ENCODE measurements around the gene ANKRD29. TPM values are rescaled to one million over a fixed set of nuclear protein-coding genes. Genes with fewer than 3 reads are reported as not detected.
"Not testable (repeated sequence)": the region's sequence is repeated elsewhere in the genome, so short reads cannot be mapped to it uniquely, and the experiment has no call there.

Gene ANKRD29
- total and polyA plus RNA-seq, 5 donors from 2014 or later = 0.45 TPM; not detected in 4

DNA sequence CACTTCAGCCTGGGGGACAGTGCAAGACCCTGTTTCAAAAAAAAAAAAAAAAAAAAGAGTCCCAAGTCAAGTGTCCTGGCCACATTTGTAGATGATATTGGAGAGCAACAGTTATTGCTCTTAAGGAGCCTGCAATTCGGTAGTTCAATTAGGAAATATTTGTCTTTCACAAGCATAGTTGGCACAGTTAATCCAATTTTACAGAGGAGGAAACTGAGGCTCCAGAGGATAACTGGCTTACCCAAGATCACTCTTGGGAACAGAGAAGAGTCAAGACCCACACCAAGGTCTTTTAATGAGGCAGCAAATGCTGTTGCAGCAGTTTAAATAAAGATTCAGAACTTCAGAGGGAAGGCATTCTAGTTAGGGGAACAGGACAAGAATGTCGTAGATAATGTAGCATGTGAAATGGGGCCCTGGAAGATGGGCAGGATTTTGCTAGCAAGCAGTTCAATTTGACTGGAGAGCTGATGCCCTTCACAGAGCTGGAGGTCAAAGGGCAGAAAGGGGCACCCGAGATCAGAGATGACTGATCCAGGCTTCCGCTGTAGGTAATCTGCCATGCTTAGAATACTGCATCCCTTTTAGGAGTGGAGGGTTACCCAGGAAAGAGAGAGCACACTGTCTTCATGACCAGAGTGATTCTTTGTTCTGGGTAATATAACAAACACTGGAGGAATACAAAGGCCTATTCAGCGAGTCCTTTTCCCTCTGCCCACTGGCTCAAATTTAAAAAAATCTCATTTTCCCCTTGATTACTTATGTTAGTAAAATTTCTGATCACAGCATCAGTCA lies 79.4 kb downstream of the ANKRD29 start:
- DNase-seq = no peak
- Histone ChIP-seq H3K27me3 (ENCODE audit: control insufficient read depth, insufficient read depth, low read length) (no peaks in the 10 kb centered on the region), H3K27ac (ENCODE audit: insufficient read depth, low read length, poor library complexity, severe bottlenecking) (no peak overlapping the region), H3K9me3 (ENCODE audit: control insufficient read depth in 2 of 2, low read length in 2 of 2) (no peaks in the 10 kb centered on the region), H3K4me3 (ENCODE audit: low read depth, low read length) (peak overlapping the region; percentile 64), H3K36me3 (ENCODE audit: control insufficient read depth, insufficient read depth, low read length) (peaks cover 10% of the 10 kb centered on the region), H3K4me1 (ENCODE audit: control insufficient read depth, insufficient read depth, low read length, poor library complexity, severe bottlenecking) (peaks cover 55% of the 10 kb centered on the region)
- Mint-ChIP-seq H3K4me1 (peaks cover 35 to 77% (median 62%) of the 10 kb centered on the region in 4 donors), H3K9me3 (peaks cover 0 to 3% (median 0%) of the 10 kb centered on the region in 7 donors), H3K27me3 (peaks cover 10% of the 10 kb centered on the region), H3K36me3 (peaks cover 19% of the 10 kb centered on the region), H3K27ac (peak overlapping the region in 1 of 3 donors; percentile 33), H3K4me3 (peak overlapping the region; percentile 66 to 100 (median 76))
- ATAC-seq (ENCODE audit: low read depth in 2 of 2) = no peak

DNA sequence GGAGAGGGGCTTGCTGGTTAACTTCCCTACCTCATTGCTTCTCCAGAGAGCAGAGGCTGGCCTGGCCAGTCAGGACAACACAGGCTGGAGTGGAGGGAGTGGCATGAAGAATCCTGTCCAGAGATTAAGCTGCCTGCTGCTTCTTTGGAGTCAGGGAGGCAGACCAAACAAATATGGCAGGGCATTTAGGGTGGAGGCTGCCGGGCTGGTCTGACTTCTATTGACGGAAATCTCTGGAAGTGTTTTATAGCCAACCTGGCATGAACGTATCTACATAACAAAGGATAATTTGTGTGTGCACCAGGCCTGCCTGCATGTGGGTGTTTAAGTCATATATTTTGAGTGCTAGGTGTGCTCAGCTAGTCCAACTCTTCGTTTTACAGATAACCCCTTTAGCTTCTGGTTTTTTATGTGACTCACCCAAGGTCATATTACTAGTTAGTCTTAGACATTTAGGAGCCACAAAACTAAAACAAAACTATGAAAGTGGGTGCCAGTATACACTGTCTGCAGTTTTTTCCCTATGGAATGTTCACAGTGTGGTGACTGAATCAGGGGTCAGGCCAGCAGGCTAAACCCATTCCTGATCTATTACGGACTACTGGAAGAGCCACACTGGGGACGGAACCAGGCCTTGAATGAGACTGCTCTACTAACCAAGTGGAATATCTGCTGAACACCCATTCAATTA lies 81.9 kb downstream of the ANKRD29 start:
- H3K36me3 Mint-ChIP-seq = peaks cover 25% of the 10 kb centered on the region
- H3K4me3 Mint-ChIP-seq = peak overlapping the region in 1 of 4 donors; percentile 64
- peaks cover 55% of the 10 kb centered on the region for H3K4me1 ChIP-seq (ENCODE audit: control insufficient read depth, insufficient read depth, low read length, poor library complexity, severe bottlenecking)
- H3K9me3 ChIP-seq (ENCODE audit: control insufficient read depth in 2 of 2, low read length in 2 of 2) = no peaks in the 10 kb centered on the region
- no peak overlapping the region for H3K27ac ChIP-seq (ENCODE audit: insufficient read depth, low read length, poor library complexity, severe bottlenecking)
- peaks cover 0 to 3% (median 0%) of the 10 kb centered on the region in 7 donors for H3K9me3 Mint-ChIP-seq
- H3K27me3 ChIP-seq (ENCODE audit: control insufficient read depth, insufficient read depth, low read length) = no peaks in the 10 kb centered on the region
- ATAC-seq (ENCODE audit: low read depth in 2 of 2) (no peak), DNase-seq (no peak)
- peak overlapping the region in 2 of 3 donors; percentile 35 to 55 for H3K27ac Mint-ChIP-seq
- no peak overlapping the region for H3K4me3 ChIP-seq (ENCODE audit: low read depth, low read length)
- peaks cover 5% of the 10 kb centered on the region for H3K27me3 Mint-ChIP-seq
- H3K4me1 Mint-ChIP-seq = peaks cover 29 to 77% (median 61%) of the 10 kb centered on the region in 4 donors
- H3K36me3 ChIP-seq (ENCODE audit: control insufficient read depth, insufficient read depth, low read length) = peaks cover 16% of the 10 kb centered on the region

DNA sequence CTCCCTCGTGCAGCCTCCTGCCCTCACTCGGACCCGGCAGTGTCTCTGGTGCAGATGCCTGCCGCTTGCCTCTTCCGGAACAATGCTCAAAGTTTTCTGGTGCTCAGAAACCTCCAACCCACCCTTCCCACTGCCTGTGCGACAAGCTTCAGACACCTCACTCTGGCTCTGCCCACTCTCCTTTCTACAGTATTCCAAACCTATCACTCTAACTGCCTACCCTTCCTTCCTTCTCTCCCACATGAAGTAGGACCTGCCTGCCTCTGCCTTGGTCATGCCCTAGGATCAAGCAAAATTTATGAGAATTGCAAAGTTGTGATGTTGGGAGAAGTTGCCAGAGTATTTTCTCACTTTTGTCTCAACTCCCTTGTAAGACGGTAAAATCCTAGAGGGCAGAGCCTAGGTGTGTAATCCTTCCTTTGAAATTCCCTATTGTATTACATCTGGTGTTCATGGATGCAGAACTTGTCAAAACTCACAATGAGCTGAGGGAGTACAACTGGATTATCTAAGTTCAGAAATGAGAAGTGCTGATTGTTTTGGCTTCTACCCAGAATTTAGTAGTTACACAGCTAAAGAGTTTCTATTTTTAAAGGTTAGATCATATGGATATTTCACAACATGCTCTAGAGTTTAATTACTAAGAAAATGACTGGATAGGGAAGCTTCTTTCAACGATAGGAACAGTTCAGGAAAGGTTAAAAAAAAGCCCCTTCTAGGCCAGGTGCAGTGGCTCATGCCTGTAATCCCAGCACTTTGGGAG lies 83.6 kb downstream of the ANKRD29 start:
- Histone ChIP-seq H3K9me3 (ENCODE audit: control insufficient read depth in 2 of 2, low read length in 2 of 2) (no peaks in the 10 kb centered on the region), H3K36me3 (ENCODE audit: control insufficient read depth, insufficient read depth, low read length) (peaks cover 16% of the 10 kb centered on the region), H3K4me1 (ENCODE audit: control insufficient read depth, insufficient read depth, low read length, poor library complexity, severe bottlenecking) (peaks cover 53% of the 10 kb centered on the region), H3K27ac (ENCODE audit: insufficient read depth, low read length, poor library complexity, severe bottlenecking) (no peak overlapping the region), H3K27me3 (ENCODE audit: control insufficient read depth, insufficient read depth, low read length) (no peaks in the 10 kb centered on the region), H3K4me3 (ENCODE audit: low read depth, low read length) (no peak overlapping the region)
- no peaks in the 10 kb centered on the region for H3K27me3 Mint-ChIP-seq
- peaks cover 0 to 1% (median 0%) of the 10 kb centered on the region in 7 donors for H3K9me3 Mint-ChIP-seq
- H3K4me3 Mint-ChIP-seq = peak overlapping the region in 2 of 4 donors; percentile 17 to 32
- H3K27ac Mint-ChIP-seq = peak overlapping the region; percentile 77 to 79 (median 79)
- H3K4me1 Mint-ChIP-seq = peaks cover 19 to 77% (median 62%) of the 10 kb centered on the region in 4 donors
- DNase-seq (no peak), ATAC-seq (ENCODE audit: low read depth in 2 of 2) (no peak)
- peaks cover 31% of the 10 kb centered on the region for H3K36me3 Mint-ChIP-seq

DNA sequence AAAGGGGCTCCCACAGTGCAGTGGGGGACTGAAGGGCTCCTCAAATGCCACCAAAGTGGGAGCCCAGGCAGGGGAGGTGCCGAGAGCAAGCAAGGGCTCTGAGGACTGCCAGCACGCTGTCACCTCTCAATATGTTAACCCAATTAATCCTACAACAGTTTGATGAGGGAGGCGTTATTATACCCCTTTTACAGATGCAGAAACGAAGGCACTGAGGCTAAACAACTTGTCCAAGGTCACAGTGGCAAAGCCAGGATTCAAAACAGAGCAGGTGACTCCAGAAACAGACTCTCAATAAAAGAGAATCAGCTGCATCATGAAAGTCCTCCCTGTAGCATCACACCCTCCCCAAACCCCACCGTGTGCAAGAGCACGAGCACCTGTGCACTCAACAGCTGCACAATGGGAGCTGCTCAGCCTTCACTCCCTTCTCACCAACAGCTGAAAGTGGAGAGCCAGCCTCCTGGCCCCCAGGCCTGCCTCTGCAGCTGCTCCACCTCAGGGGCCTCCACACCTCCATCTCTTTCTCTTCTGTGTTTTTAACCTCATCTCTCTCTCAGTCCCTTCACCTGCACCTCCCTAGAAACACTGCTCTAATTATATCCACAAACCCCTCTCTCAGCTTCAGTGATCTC lies 84.5 kb downstream of the ANKRD29 start:
- Histone ChIP-seq H3K27ac (ENCODE audit: insufficient read depth, low read length, poor library complexity, severe bottlenecking) (no peak overlapping the region), H3K36me3 (ENCODE audit: control insufficient read depth, insufficient read depth, low read length) (peaks cover 13% of the 10 kb centered on the region), H3K4me3 (ENCODE audit: low read depth, low read length) (no peak overlapping the region), H3K4me1 (ENCODE audit: control insufficient read depth, insufficient read depth, low read length, poor library complexity, severe bottlenecking) (peaks cover 57% of the 10 kb centered on the region), H3K9me3 (ENCODE audit: control insufficient read depth in 2 of 2, low read length in 2 of 2) (no peaks in the 10 kb centered on the region), H3K27me3 (ENCODE audit: control insufficient read depth, insufficient read depth, low read length) (no peaks in the 10 kb centered on the region)
- no peak for DNase-seq
- Mint-ChIP-seq H3K36me3 (peaks cover 31% of the 10 kb centered on the region), H3K4me3 (peak overlapping the region in 1 of 4 donors; percentile 32), H3K27ac (peak overlapping the region; percentile 77 to 79 (median 79)), H3K9me3 (peaks cover 0 to 1% (median 0%) of the 10 kb centered on the region in 7 donors), H3K4me1 (peaks cover 19 to 77% (median 63%) of the 10 kb centered on the region in 4 donors), H3K27me3 (no peaks in the 10 kb centered on the region)
- no peak for ATAC-seq (ENCODE audit: low read depth in 2 of 2)

DNA sequence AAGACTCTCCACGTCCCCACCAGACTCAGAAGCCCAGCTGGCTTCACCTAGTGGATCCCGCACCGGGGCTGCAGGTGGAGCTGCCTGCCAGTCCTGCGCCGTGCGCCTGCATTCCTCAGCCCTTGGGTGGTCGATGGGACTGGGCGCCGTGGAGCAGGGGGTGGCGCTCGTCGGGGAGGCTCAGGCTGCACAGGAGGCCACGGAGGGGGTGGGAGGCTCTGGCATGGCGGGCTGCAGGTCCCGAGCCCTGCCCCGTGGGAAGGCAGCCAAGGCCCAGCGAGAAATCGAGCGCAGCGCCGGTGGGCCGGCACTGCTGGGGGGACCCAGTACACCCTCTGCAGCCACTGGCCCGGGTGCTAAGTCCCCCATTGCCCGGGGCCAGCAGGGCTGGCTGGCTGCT lies 85.2 kb downstream of the ANKRD29 start:
- Histone ChIP-seq H3K36me3 (ENCODE audit: control insufficient read depth, insufficient read depth, low read length) (peaks cover 15% of the 10 kb centered on the region), H3K4me1 (ENCODE audit: control insufficient read depth, insufficient read depth, low read length, poor library complexity, severe bottlenecking) (peaks cover 63% of the 10 kb centered on the region)
- H3K4me3 ChIP-seq (ENCODE audit: low read depth, low read length); H3K27me3 ChIP-seq (ENCODE audit: control insufficient read depth, insufficient read depth, low read length); H3K9me3 ChIP-seq (ENCODE audit: control insufficient read depth in 2 of 2, low read length in 2 of 2); H3K9me3 Mint-ChIP-seq; H3K4me3 Mint-ChIP-seq; H3K27ac Mint-ChIP-seq; DNase-seq; H3K27me3 Mint-ChIP-seq; H3K27ac ChIP-seq (ENCODE audit: insufficient read depth, low read length, poor library complexity, severe bottlenecking); ATAC-seq (ENCODE audit: low read depth in 2 of 2): not testable (repeated sequence)
- H3K4me1 Mint-ChIP-seq = peaks cover 16 to 78% (median 66%) of the 10 kb centered on the region in 4 donors
- peaks cover 31% of the 10 kb centered on the region for H3K36me3 Mint-ChIP-seq

DNA sequence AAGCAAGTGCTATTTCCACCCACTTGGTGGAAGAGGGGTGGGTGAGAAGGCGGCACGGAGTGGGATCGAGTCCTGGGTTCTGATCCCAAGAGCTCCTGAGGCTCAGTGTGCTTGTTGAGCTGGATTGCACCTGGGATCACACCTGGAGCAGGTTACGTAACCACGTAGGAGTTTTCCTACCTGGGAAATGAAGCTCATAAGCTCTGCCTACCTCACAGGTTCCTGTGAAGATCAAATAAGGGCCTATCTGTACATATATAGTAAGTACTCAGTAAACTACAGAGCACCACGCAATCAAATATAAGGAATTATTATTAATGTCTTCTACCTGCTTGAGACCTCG lies 87.4 kb downstream of the ANKRD29 start:
- Mint-ChIP-seq H3K27ac (peak overlapping the region; percentile 63 to 99 (median 65)), H3K9me3 (peaks cover 0 to 1% (median 0%) of the 10 kb centered on the region in 7 donors), H3K27me3 (no peaks in the 10 kb centered on the region), H3K4me1 (peaks cover 10 to 72% (median 59%) of the 10 kb centered on the region in 4 donors), H3K4me3 (peak overlapping the region; percentile 26 to 75 (median 66)), H3K36me3 (peaks cover 34% of the 10 kb centered on the region)
- peak overlapping the region; percentile 82 for H3K27ac ChIP-seq (ENCODE audit: insufficient read depth, low read length, poor library complexity, severe bottlenecking)
- H3K4me3 ChIP-seq (ENCODE audit: low read depth, low read length) = peak overlapping the region; percentile 10
- DNase-seq (no peak), ATAC-seq (ENCODE audit: low read depth in 2 of 2) (no peak)
- H3K9me3 ChIP-seq (ENCODE audit: control insufficient read depth in 2 of 2, low read length in 2 of 2) = no peaks in the 10 kb centered on the region
- H3K36me3 ChIP-seq (ENCODE audit: control insufficient read depth, insufficient read depth, low read length) = peaks cover 22% of the 10 kb centered on the region
- H3K27me3 ChIP-seq (ENCODE audit: control insufficient read depth, insufficient read depth, low read length) = no peaks in the 10 kb centered on the region
- peaks cover 56% of the 10 kb centered on the region for H3K4me1 ChIP-seq (ENCODE audit: control insufficient read depth, insufficient read depth, low read length, poor library complexity, severe bottlenecking)

Measured in CD4-positive, CD25-positive, alpha-beta regulatory T cell (primary cell).